MCF 10A (cell line): ENCODE data around the gene THOC1. TPM values are rescaled to one million over a fixed set of nuclear protein-coding genes. Genes with fewer than 3 reads are reported as not detected.

Source experiments
- BruUV-seq: library from RNA; stranded (reverse); fragments of 400-500 nt; replicated peaks from 2 replicates; lab custom pipeline; 2021; lab: Mats Ljungman, UMichigan
- CTCF ChIA-PET: fragments of 300-600 bp; sonication (Branson Sonifier 250); formaldehyde crosslinking; extraction: SDS; loops from one replicate; lab custom pipeline; 2021; ENCODE audit warnings: antibody characterized with exemption, inconsistent platforms; lab: Yijun Ruan, JAX
- POLR2A ChIA-PET: fragments of 300-600, 350-650 bp; sonication (Branson Sonifier 250); formaldehyde crosslinking; extraction: SDS; loops from one replicate; lab custom pipeline; 2020; ENCODE audit warnings: antibody characterized with exemption, inconsistent platforms; lab: Yijun Ruan, JAX
- DNase-seq: peaks from one replicate; pipeline ENCODE4 v3.0.0-alpha.2; 2018; ENCODE audit not compliant: unreplicated experiment
- H3K27ac Mint-ChIP-seq: one replicate; pipeline ENCODE4 v1.8.0; 2022; ENCODE audit warnings: mild to moderate bottlenecking, low read depth, mixed read lengths; ENCODE audit not compliant: unreplicated experiment
- H3K27me3 Mint-ChIP-seq: one replicate; pipeline ENCODE4 v1.8.0; 2022; ENCODE audit warnings: mixed read lengths; ENCODE audit not compliant: insufficient read depth, unreplicated experiment
- H3K36me3 Mint-ChIP-seq: one replicate; pipeline ENCODE4 v1.8.0; 2022; ENCODE audit warnings: mild to moderate bottlenecking, moderate library complexity, mixed read lengths; ENCODE audit not compliant: insufficient read depth, unreplicated experiment
- H3K4me1 Mint-ChIP-seq: one replicate; pipeline ENCODE4 v1.8.0; 2022; ENCODE audit warnings: mixed read lengths; ENCODE audit not compliant: insufficient read depth, unreplicated experiment
- H3K4me3 Mint-ChIP-seq: one replicate; pipeline ENCODE4 v1.8.0; 2022; ENCODE audit warnings: mild to moderate bottlenecking, moderate library complexity, mixed read lengths; ENCODE audit not compliant: unreplicated experiment
- H3K9me3 Mint-ChIP-seq: one replicate; pipeline ENCODE4 v1.8.0; 2022; ENCODE audit warnings: mixed read lengths; ENCODE audit not compliant: unreplicated experiment
- intact Hi-C: fragments of 100-400 bp; cut with micrococcal nuclease; formaldehyde crosslinking; loops from 2 replicates; pipeline ENCODE4 v1.14.1; 2022
- total RNA-seq: library from RNA; stranded (reverse); gene quantifications from 2 replicates; pipeline ENCODE4 v1.2.3, GENCODE V29; 2022
- TF ChIP-seq, protein P1 (sequence below): fragments of 200-600 bp; IDR thresholded peaks from one replicate; pipeline ENCODE4 v1.8.0; 2022; ENCODE audit warnings: antibody characterized with exemption, mild to moderate bottlenecking; ENCODE audit not compliant: unreplicated experiment

Gene THOC1
- total RNA-seq, 1 experiment from 2014 or later: 44.6 TPM

DNA sequence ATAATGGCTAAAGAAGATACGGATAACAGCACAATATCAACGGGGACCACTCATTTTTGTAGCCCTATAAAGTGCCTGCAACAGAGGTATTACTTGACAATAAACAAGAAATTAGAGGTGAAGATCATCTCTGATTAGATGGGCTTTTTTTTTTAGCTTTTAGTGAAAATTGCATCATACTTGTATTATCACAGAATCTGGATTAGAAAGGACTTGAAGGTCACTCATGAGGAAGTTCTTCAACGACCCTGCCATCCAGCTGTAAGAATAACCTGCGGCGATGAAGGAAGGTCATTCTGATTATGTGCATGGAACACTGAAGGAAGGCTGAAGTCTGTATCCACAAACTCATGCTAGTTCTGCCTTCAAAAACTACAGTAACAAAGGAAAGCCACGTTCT lies 40.5 kb downstream of the THOC1 start:
- no peak overlapping the region for H3K27ac Mint-ChIP-seq
- no peak overlapping the region for H3K4me3 Mint-ChIP-seq
- intact Hi-C loops: no loop called here
- TF ChIP-seq, protein P1, sequence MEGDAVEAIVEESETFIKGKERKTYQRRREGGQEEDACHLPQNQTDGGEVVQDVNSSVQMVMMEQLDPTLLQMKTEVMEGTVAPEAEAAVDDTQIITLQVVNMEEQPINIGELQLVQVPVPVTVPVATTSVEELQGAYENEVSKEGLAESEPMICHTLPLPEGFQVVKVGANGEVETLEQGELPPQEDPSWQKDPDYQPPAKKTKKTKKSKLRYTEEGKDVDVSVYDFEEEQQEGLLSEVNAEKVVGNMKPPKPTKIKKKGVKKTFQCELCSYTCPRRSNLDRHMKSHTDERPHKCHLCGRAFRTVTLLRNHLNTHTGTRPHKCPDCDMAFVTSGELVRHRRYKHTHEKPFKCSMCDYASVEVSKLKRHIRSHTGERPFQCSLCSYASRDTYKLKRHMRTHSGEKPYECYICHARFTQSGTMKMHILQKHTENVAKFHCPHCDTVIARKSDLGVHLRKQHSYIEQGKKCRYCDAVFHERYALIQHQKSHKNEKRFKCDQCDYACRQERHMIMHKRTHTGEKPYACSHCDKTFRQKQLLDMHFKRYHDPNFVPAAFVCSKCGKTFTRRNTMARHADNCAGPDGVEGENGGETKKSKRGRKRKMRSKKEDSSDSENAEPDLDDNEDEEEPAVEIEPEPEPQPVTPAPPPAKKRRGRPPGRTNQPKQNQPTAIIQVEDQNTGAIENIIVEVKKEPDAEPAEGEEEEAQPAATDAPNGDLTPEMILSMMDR: no peak
- BruUV-seq: no TSS peak
- ChIA-PET POLR2A (no interaction called here), CTCF (interaction anchor here (0.6 to 0.9 kb wide), 2 partner anchors 30 to 397 kb away, joined by 4 read pairs; no protein-coding TSS in a partner anchor)
- H3K4me1 Mint-ChIP-seq: no peaks in the 10 kb centered on the region
- peaks cover 54% of the 10 kb centered on the region for H3K36me3 Mint-ChIP-seq
- no peaks in the 10 kb centered on the region for H3K9me3 Mint-ChIP-seq
- no peak for DNase-seq
- H3K27me3 Mint-ChIP-seq: no peaks in the 10 kb centered on the region

DNA sequence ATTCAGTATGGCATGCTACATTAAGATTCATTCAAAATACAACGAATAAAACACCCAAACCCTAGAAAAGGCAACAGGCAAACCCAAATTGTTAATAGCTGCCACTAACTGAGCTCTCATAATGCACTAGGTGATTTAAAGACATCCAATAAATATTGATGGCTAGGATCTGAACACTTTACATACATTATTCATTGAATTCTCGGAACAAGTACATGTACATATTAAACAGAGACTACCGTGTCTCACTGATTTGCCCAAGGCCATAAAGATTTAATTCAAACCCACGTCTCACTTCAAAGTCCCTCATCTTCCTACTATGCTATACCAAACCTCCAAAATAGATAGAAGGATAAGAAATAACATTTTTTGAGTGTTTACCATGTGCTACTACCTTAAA lies 42.1 kb downstream of the THOC1 start:
- Mint-ChIP-seq H3K4me3 (no peak overlapping the region), H3K4me1 (no peaks in the 10 kb centered on the region), H3K27me3 (no peaks in the 10 kb centered on the region), H3K27ac (no peak overlapping the region), H3K36me3 (peaks cover 70% of the 10 kb centered on the region), H3K9me3 (no peaks in the 10 kb centered on the region)
- ChIA-PET CTCF (no interaction called here), POLR2A (interaction anchor here (1.1 kb wide), 1 partner anchor 10 kb away, joined by 4 read pairs; no protein-coding TSS in a partner anchor)
- no TSS peak for BruUV-seq
- TF ChIP-seq, protein P1: no peak
- intact Hi-C loops: no loop called here
- DNase-seq: no peak

DNA sequence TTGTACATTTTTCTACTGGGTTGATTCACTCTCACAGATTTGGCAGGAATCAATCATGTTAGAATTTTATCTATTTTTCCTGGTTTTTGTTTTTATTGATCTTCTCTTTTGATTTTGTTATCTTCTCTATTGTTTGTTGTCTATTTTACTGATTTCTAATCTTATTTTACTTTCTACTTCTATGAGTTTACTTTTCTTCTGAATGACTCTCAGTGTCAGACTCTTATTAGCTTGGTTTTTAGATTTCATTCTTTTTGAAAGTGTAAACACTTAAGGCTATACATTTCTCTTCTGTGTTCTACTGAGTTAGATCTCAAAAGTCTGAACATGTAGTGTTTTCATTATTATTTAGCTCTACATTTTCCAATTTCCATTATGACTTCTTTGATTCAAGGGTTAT lies 47.1 kb downstream of the THOC1 start:
- Mint-ChIP-seq H3K9me3 (no peaks in the 10 kb centered on the region), H3K27ac (peak overlapping the region; percentile 37), H3K27me3 (no peaks in the 10 kb centered on the region), H3K36me3 (peaks cover 83% of the 10 kb centered on the region), H3K4me1 (no peaks in the 10 kb centered on the region), H3K4me3 (no peak overlapping the region)
- no peak for DNase-seq
- intact Hi-C loops: no loop called here
- ChIA-PET CTCF (interaction anchor here (0.6 kb wide), 1 partner anchor 399 kb away, joined by 3 read pairs; no protein-coding TSS in a partner anchor), POLR2A (interaction anchor here (1.2 to 1.4 kb wide), 2 partner anchors 9 to 47 kb away, joined by 4 to 6 read pairs; partner anchors contain the start of gene THOC1)
- TF ChIP-seq, protein P1: no peak
- BruUV-seq: no TSS peak

DNA sequence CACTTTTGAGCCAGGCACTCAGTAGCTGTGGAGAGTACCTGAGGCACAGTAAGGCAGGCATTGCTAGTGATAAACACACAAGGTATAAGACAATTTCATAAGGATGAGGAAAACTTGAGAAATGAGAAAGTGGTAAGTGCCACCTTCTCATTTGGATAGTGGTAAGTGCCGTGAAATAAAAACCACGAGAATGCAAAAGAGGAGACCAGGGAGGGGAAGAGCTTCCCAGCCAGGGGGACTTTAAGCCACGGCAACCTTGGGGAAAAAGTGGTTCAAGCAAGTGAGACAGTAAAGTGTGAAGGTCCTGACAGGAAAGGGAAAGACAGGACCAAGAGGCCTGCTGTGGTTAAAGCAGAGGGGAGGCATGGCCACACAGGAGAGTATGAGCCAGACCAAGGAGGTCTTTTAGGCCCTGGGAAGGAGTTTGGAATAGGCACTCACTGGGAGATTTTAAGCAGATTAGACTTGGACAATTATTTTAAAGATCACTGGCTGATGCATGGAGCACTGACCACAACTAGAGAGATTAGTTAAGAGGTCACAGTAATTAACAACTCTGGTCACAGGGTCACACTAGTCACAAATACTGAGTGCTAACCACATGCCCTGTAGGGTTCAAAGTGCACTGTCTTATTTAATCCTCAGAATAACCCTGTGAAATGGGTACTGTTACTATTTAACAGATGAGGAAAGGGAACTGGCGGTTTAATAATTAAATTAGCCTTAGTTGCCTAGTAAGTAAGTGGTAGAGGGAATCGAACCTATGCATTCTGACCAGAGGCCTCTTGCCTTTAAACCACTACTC lies 50.1 kb downstream of the THOC1 start:
- peak overlapping the region; percentile 37 for H3K27ac Mint-ChIP-seq
- no peak for DNase-seq
- peaks cover 82% of the 10 kb centered on the region for H3K36me3 Mint-ChIP-seq
- ChIA-PET CTCF (no interaction called here), POLR2A (no interaction called here)
- no peaks in the 10 kb centered on the region for H3K27me3 Mint-ChIP-seq
- no peak overlapping the region for H3K4me3 Mint-ChIP-seq
- no peaks in the 10 kb centered on the region for H3K4me1 Mint-ChIP-seq
- BruUV-seq: no TSS peak
- intact Hi-C loops: no loop called here
- no peaks in the 10 kb centered on the region for H3K9me3 Mint-ChIP-seq
- TF ChIP-seq, protein P1: no peak
